IPS-20b (cell line): ENCODE data around the gene TOR1A.

Experiments used
- H3K27ac ChIP-seq: one replicate; pipeline ENCODE4 v1.5.1; 2013; ENCODE audit warnings: low read length
- H3K27me3 ChIP-seq: 2 replicates; pipeline ENCODE4 v1.6.1; 2013; ENCODE audit warnings: mild to moderate bottlenecking, low read length, inconsistent platforms; ENCODE audit not compliant: insufficient read depth
- H3K36me3 ChIP-seq: 2 replicates; pipeline ENCODE4 v1.6.1; 2013; ENCODE audit warnings: low read depth, mild to moderate bottlenecking, inconsistent platforms, low read length, moderate library complexity; ENCODE audit not compliant: insufficient read depth
- H3K4me1 ChIP-seq: 2 replicates; pipeline ENCODE4 v1.6.1; 2013; ENCODE audit warnings: mild to moderate bottlenecking, control low read depth, inconsistent platforms, low read length, moderate library complexity; ENCODE audit not compliant: insufficient read depth
- H3K4me3 ChIP-seq: 2 replicates; pipeline ENCODE4 v1.5.1; 2013; ENCODE audit warnings: mild to moderate bottlenecking, low read length, inconsistent platforms
- H3K9ac ChIP-seq: 2 replicates; pipeline ENCODE4 v1.6.1; 2013; ENCODE audit warnings: low read depth, mild to moderate bottlenecking, inconsistent platforms, low read length, moderate library complexity
- H3K9me3 ChIP-seq: 2 replicates; pipeline ENCODE4 v1.6.1; 2013; ENCODE audit warnings: mild to moderate bottlenecking, low read depth, low read length, inconsistent platforms; ENCODE audit not compliant: insufficient read depth

TOR1A gene

DNA sequence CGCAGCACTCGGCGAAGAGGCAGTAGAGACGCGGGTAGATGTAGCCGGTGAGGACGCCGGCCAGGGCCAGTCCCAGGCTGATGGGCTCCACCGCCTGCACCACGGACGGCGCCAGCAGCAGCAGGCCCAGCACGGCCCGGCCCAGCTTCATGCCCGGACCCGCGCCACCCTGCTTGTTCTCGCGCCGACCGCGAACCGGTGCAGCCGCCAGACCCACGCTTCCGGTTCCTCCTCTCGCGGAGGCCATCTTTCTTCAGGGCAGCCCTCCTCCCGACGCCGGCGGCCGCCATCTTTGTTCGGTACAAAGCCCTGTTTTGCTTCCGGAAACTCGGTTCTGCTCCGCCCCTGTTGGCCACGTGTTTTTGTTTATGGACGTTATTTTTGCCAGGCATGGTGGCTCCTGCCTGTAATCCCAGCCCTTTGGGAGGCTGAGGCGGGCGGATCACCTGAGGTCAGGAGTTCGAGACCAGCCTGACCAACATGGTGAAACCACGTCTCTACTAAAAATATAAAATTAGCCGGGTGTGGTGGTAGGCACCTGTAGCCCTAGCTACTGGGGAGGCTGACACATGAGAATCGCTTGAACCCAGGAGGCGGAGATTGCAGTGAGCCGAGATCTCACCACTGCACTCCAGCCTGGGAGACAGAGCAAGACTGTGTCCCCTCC, at the start of gene TOR1A:
TOR1A (minus strand) TSS at position 202 of the 667 bp plus-strand sequence; CDS start at position 151, 51 bp downstream.
- Histone ChIP-seq H3K4me3 (peak within 1 kb of the TSS; percentile 81), H3K4me1 (no peaks in the 10 kb centered on the region), H3K27me3 (no peaks in the 10 kb centered on the region), H3K27ac (no peak within 1 kb of the TSS), H3K9ac (peak within 1 kb of the TSS; percentile 82; the same call in 1 of the 2 replicates), H3K36me3 (peaks cover 50% of the 10 kb centered on the region), H3K9me3 (no peaks in the 10 kb centered on the region)

GRCh38 chr9:129871046-129871445, 47.1 kb upstream of the TOR1A start:
- Histone ChIP-seq H3K9ac (no peak overlapping the region), H3K36me3 (peaks cover 5% of the 10 kb centered on the region; the same call in 1 of the 2 replicates), H3K27me3 (no peaks in the 10 kb centered on the region), H3K4me3 (no peak overlapping the region), H3K4me1 (no peaks in the 10 kb centered on the region), H3K27ac (no peak overlapping the region), H3K9me3 (no peaks in the 10 kb centered on the region)

- H3K36me3 ChIP-seq = peaks cover 7% of the 10 kb centered on the region; the same call in 1 of the 2 replicates
- no peaks in the 10 kb centered on the region for H3K4me1 ChIP-seq
- no peaks in the 10 kb centered on the region for H3K27me3 ChIP-seq
- no peak overlapping the region for H3K4me3 ChIP-seq
- H3K9me3 ChIP-seq = no peaks in the 10 kb centered on the region
- no peak overlapping the region for H3K9ac ChIP-seq
- no peak overlapping the region for H3K27ac ChIP-seq
These were observed 45.9 kb upstream of the TOR1A start for GRCh38 chr9:129869585-129870501.

- Histone ChIP-seq H3K4me3 (no peak overlapping the region), H3K27ac (no peak overlapping the region), H3K36me3 (peaks cover 7% of the 10 kb centered on the region; the same call in 1 of the 2 replicates), H3K9me3 (no peaks in the 10 kb centered on the region), H3K27me3 (no peaks in the 10 kb centered on the region), H3K9ac (no peak overlapping the region), H3K4me1 (no peaks in the 10 kb centered on the region)
These were observed 45.0 kb upstream of the TOR1A start for GRCh38 chr9:129868872-129869486.

DNA sequence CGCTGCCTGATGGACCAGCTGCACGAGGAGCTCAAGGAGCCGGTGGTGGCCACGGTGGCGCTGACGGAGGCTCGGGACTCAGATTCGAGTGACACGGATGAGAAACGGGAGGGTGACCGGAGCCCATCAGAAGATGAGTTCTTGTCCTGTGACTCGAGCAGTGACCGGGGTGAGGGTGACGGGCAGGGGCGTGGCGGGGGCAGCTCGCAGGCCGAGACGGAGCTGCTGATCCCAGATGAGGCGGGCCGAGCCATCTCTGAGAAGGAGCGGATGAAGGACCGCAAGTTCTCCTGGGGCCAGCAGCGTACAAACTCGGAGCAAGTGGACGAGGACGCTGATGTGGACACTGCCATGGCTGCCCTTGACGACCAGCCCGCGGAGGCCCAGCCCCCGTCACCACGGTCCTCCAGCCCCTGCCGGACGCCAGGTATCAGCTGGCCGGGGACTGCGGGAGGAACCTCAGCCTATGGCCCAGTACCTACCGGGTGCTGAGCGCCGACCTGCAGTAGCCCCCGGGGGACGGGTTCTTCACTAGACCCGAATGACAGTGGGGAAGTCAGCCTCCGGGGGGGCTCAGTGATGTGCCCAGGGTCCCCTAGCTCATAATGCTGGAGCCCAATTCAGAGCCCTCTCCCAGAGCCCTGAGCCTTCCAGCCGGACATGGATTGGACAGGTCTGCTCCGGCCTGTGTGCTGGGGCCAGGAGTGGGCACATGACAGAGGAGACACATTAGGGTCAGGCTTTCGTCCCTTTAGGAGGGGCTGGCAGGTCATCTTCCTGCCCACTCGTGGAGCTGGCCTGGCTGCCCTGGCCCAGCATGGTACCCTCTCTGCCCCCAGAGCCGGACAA, 44.3 kb upstream of the TOR1A start:
- H3K4me1 ChIP-seq = no peaks in the 10 kb centered on the region
- peaks cover 7% of the 10 kb centered on the region; the same call in 1 of the 2 replicates for H3K36me3 ChIP-seq
- H3K27me3 ChIP-seq = no peaks in the 10 kb centered on the region
- H3K4me3 ChIP-seq = no peak overlapping the region
- no peaks in the 10 kb centered on the region for H3K9me3 ChIP-seq
- H3K9ac ChIP-seq = no peak overlapping the region
- H3K27ac ChIP-seq = no peak overlapping the region

DNA sequence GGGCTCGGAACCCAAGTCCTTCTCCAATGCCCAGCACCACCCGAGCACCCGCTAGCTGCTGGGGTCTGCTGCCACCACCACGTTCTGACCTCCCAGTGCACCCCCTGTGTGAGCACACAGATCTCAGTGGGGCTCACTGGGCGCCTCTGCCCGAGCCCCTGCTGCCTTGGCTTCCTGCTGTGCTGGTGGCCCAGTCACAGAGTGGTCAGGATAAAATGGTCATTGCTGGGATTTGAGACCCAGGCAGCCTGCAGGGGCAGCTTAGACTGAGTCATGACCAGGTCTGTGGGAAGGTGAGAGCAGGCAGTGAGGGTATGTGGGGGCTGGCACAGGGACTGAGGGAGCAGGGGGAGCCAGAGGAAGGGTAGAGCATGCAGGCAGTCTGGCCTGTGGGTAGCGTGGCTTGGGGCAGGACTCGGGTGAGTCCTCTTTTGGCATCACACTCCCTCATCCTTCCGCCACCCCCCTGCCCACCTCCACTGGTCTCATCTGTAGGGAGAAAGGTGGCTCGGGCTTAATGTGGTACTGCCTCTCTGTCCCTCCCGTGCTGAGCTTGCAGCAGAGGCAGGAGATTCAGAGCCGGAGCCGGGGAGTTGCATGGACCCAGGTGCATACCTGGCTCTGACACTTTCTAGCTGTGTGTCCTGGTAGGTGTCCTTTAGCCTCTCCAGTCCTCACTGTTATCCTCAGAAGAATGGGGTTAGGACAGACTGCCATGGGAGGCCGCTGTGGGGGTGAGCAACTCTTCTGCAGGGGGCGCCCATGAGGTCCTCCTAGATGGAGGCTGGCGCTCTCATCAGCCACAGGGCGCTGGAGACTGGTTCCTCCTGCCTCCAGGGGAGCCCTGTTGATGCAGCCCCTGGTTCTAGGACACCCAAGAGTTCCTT, 43.4 kb upstream of the TOR1A start:
- no peaks in the 10 kb centered on the region for H3K9me3 ChIP-seq
- H3K4me3 ChIP-seq = no peak overlapping the region
- H3K27ac ChIP-seq = no peak overlapping the region
- no peaks in the 10 kb centered on the region for H3K4me1 ChIP-seq
- peaks cover 7% of the 10 kb centered on the region; the same call in 1 of the 2 replicates for H3K36me3 ChIP-seq
- no peaks in the 10 kb centered on the region for H3K27me3 ChIP-seq
- no peak overlapping the region for H3K9ac ChIP-seq

DNA sequence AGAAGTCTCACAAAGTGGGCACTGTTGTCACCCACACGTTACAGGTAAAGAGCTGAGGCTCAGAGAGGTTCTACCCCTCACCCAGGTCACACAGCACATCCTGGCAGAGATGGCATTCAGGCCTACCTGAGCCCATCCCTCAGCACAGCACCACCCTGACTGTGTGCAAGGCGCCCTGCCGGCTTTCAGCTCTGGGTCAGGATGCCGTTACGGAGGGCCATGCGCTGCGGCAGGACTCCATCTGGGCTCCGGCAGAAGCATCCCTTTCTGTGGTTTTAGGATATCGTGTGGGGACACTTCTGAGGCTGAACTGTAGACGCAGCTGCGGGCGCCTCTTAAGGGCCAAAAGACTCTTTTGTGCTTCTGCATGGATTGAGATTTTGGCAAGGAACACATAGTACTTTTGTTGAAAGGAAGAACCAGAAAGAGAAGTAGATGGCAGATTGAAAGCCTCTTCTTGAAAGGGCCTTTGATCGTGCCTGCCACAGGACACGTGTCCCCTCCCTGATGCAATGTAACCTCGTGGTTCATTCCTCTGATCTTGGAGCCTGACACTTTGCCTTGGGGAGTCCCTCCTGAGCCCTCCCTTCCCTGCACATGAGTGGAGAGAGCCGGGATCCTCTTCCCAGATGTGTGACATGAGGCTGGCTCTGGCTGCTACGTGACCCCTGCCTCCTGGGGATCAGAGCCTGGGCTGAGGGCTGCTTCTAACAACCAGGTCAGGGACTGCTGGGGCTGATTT, 42.6 kb upstream of the TOR1A start:
- Histone ChIP-seq H3K9ac (no peak overlapping the region), H3K36me3 (peaks cover 12% of the 10 kb centered on the region), H3K27ac (no peak overlapping the region), H3K27me3 (no peaks in the 10 kb centered on the region), H3K9me3 (no peaks in the 10 kb centered on the region), H3K4me3 (no peak overlapping the region), H3K4me1 (no peaks in the 10 kb centered on the region)

DNA sequence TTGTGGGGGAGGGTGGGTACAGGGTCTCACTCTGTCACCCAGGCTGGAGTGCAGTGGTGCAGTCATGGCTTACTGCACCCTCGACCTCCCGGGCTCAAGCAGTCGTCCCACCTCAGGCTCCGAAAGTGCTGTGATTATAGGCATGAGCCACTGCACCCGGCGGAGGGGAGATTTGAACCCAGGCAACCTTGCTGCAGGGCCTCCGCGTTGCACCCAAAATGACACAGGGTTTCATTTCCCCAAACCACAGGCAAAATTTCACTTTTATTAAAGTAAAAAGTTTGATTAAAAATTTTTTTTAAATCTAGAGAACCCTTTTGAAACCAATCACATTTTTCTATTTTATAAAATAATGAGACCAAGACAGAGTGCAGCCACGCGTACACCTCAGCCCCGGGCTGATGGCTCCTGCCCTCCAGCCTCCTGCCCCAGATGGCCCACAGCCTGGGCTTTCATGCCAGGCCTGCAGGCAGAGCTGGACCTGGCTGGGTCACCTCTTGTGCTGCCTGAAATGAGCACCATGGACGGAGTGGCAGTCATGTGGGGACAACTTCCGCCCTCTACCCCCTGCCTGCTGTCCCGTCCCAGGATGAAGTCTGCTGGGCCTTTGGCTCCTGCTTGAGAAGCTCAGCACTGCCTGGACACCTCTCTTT, 41.9 kb upstream of the TOR1A start:
- Histone ChIP-seq H3K9ac (no peak overlapping the region), H3K9me3 (no peaks in the 10 kb centered on the region), H3K27ac (no peak overlapping the region), H3K4me1 (no peaks in the 10 kb centered on the region), H3K36me3 (peaks cover 14% of the 10 kb centered on the region), H3K27me3 (no peaks in the 10 kb centered on the region), H3K4me3 (no peak overlapping the region)

DNA sequence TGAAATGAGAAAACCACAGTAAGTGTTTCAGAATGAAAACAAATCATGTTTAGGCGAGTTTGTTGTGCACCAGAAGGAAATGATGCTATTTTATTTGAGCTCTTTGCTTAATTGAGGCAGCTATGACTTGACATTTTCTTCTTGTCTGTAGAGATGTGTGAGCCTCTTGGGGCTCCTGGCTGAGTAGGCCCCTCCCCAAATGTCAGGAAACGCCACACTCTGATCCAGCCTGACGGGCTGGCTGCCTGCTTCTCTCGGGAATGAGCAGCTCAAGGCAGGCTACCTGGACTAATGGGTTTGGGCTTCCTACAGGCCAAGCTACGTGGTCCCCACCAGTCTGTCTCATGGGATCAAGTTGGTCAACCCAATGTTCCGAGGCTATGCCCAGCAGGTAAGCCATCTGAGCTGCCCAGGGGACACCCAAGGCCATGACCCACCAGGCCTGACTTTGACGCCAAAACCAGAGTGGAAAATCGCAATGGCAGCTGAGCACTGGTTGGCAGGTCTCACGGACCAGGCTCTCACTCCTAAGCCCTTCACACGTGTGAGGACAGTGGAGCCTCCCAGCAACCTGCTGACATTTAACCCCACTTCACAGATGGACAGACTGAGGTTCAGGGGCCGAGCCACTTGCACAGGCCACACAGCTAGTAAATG, 41.2 kb upstream of the TOR1A start:
- H3K27me3 ChIP-seq = no peaks in the 10 kb centered on the region
- H3K27ac ChIP-seq = no peak overlapping the region
- no peak overlapping the region for H3K9ac ChIP-seq
- no peak overlapping the region for H3K4me3 ChIP-seq
- H3K9me3 ChIP-seq = no peaks in the 10 kb centered on the region
- H3K36me3 ChIP-seq = peaks cover 14% of the 10 kb centered on the region
- no peaks in the 10 kb centered on the region for H3K4me1 ChIP-seq
